H1 (cell line): ENCODE results near the gene POU6F2. TPM values are rescaled to one million over a fixed set of nuclear protein-coding genes. Genes with fewer than 3 reads are reported as not detected.

Experiments used
- ASH2L ChIP-seq: fragments of 200-600, 300-600 bp; sonication (generic); IDR thresholded peaks from one replicate; pipeline ENCODE4 v1.7.1; 2017; ENCODE audit warnings: low read length
- CBX5 ChIP-seq: fragments of 300-800, 300-1000 bp; sonication (generic); IDR thresholded peaks from 2 replicates; pipeline ENCODE4 v1.7.1; 2016; ENCODE audit warnings: antibody characterized with exemption, low read length, low read depth
- CHD1 ChIP-seq: IDR thresholded peaks from 2 replicates; pipeline ENCODE4 v1.6.1; 2012; ENCODE audit warnings: low read depth, low read length, improper control_type of control experiment
- CHD7 ChIP-seq: fragments of 300-600 bp; sonication (generic); IDR thresholded peaks from 2 replicates; pipeline ENCODE4 v1.7.1; 2012; ENCODE audit warnings: low read length, moderate library complexity, mild to moderate bottlenecking, inconsistent platforms; ENCODE audit not compliant: insufficient replicate concordance
- CREB1 ChIP-seq: IDR thresholded peaks from 2 replicates; pipeline ENCODE4 v1.6.1; 2012; ENCODE audit warnings: inconsistent platforms
- GABPA ChIP-seq: IDR thresholded peaks from 2 replicates; pipeline ENCODE4 v1.6.1; 2011; ENCODE audit warnings: mild to moderate bottlenecking, low read length, moderate library complexity, borderline replicate concordance; ENCODE audit not compliant: insufficient read depth
- MAFK ChIP-seq: IDR thresholded peaks from 2 replicates; pipeline ENCODE4 v1.6.1; 2012; ENCODE audit warnings: low read depth, mild to moderate bottlenecking, improper control_type of control experiment, low read length
- MAX ChIP-seq: IDR thresholded peaks from 2 replicates; pipeline ENCODE4 v1.6.1; 2012; ENCODE audit warnings: inconsistent platforms
- PHF8 ChIP-seq: fragments of 200-600 bp; sonication (generic); conservative IDR thresholded peaks from 2 replicates; pipeline ENCODE4 v1.7.1; 2012; ENCODE audit warnings: low read depth, mild to moderate bottlenecking, inconsistent platforms, low read length, moderate library complexity
- polyA plus RNA-seq, 7 experiments: library from polyadenylated mRNA; depleted of rRNA in 3 of 7; stranded (reverse) in 5 of 7; unstranded in 2 of 7; fragments of >200 nt in 5 of 7; fragments of 200-250 nt in 2 of 7; gene quantifications; 1 replicate in 5 of 7; 2 replicates in 1 of 7; 4 replicates in 1 of 7; pipeline versions ENCODE4 v1.2.1 to v1.2.3, GENCODE V29; 2011 to 2013; ENCODE audit warnings: missing spikeins in 2 of 7, mixed read lengths in 2 of 7
- total RNA-seq: library from RNA; stranded (reverse); fragmentation: NEBNext Ultra II Directional; extraction: Animal tissue kit (Norgen Biotek cat#: 25700); gene quantifications from 2 replicates; pipeline ENCODE4 v1.2.1, GENCODE V29; 2021

The POU6F2 gene
- total and polyA plus RNA-seq, 2 of the 8 experiments (the other 6 are each of a cell fraction or from before 2014, with no cell fraction given): 1.1 to 2.0 TPM

- TF ChIP-seq CHD7 (no peak), MAX (no peak), MAFK (no peak), ASH2L (no peak), CBX5 (no peak), CREB1 (no peak), GABPA (no peak), PHF8 (no peak), CHD1 (no peak)
Measured at GRCh38 chr7:39210362-39210761, 232.7 kb downstream of the POU6F2 start (continued).
